ENCODE results near the gene AP1S3. TPM values are rescaled to one million over a fixed set of nuclear protein-coding genes. Genes with fewer than 3 reads are reported as not detected.
A peak's percentile ranks its signal among the peaks of the same experiment; 100 is the strongest.

The AP1S3 gene
- total RNA-seq, 1 donor from 2014 or later: 3.5 TPM

DNA sequence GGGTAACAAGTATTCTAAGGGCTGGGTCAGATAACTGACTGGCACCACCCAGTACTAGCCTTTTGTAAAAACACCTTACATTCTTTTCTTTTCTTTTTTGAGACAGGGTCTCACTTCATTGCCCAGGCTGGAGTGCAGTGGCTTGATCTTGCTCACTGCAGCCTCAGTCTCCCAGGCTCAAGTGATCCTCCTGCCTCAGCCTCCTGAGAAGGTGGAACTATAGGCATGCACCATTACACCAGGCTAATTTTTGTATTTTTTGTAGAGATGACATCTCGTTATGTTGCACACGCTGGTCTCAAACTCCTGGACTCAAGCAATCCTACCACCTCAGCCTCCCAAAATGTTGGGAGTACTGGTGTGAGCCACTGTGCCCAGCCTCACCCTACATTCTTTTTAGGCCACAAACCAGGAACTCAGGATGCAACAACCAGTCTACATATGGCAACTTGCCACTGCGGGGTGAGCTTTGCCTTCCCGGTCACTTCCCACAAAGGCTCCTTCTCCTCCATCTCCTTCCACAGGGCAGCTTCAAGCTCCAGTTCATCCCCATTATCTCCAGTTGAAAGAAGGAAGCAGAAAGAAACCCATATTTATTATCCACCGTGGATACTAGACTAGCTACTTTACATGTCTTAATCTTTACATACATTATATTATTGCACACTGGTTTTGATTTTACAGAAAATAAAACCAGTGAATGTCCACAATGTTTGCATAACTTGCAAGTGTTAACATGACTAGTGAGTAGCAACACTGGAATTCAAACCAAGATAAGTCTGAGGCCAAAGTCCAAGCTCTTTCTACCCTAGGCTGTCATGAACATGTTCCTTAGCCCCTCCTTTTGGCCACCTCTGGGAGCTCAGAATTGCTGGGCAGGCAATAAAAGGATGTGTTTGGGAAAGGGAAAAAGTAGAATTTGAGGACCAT is 23.7 kb upstream of the AP1S3 start:
- Mint-ChIP-seq H3K27me3 (ENCODE audit: unreplicated experiment) (no peaks in the 10 kb centered on the region), H3K4me1 (ENCODE audit: unreplicated experiment) (peaks cover 16% of the 10 kb centered on the region), H3K9me3 (ENCODE audit: unreplicated experiment) (no peaks in the 10 kb centered on the region), H3K27ac (ENCODE audit: unreplicated experiment) (peak overlapping the region; percentile 67), H3K36me3 (ENCODE audit: unreplicated experiment) (peaks cover 6% of the 10 kb centered on the region), H3K4me3 (ENCODE audit: unreplicated experiment) (no peak overlapping the region)
- no peak for DNase-seq (ENCODE audit: extremely low spot score, unreplicated experiment)
- TF ChIP-seq, protein P1, sequence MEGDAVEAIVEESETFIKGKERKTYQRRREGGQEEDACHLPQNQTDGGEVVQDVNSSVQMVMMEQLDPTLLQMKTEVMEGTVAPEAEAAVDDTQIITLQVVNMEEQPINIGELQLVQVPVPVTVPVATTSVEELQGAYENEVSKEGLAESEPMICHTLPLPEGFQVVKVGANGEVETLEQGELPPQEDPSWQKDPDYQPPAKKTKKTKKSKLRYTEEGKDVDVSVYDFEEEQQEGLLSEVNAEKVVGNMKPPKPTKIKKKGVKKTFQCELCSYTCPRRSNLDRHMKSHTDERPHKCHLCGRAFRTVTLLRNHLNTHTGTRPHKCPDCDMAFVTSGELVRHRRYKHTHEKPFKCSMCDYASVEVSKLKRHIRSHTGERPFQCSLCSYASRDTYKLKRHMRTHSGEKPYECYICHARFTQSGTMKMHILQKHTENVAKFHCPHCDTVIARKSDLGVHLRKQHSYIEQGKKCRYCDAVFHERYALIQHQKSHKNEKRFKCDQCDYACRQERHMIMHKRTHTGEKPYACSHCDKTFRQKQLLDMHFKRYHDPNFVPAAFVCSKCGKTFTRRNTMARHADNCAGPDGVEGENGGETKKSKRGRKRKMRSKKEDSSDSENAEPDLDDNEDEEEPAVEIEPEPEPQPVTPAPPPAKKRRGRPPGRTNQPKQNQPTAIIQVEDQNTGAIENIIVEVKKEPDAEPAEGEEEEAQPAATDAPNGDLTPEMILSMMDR (IDR thresholded peaks at IDR 0.05): no peak

DNA sequence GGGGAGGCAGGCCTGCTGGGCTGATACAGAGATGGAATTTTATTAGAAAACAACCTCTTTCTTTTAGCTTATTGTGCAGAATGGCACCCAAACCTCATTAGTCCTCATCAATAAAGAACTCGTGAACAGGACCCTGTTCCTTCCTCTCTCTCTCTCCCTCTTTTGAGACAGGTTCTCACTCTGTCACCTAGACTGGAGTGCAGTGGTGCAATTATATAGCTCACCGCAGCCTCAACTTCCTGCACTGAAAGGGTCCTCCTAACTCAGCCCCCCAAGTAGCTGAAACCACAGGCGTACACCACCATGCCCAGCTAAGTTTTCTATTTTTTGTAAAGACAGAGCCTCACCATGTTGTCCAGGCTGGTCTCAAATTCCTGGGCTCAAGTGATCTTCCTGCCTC is 21.7 kb upstream of the AP1S3 start:
- H3K27ac Mint-ChIP-seq (ENCODE audit: unreplicated experiment): no peak overlapping the region
- H3K9me3 Mint-ChIP-seq (ENCODE audit: unreplicated experiment): no peaks in the 10 kb centered on the region
- DNase-seq (ENCODE audit: extremely low spot score, unreplicated experiment): no peak
- no peaks in the 10 kb centered on the region for H3K27me3 Mint-ChIP-seq (ENCODE audit: unreplicated experiment)
- TF ChIP-seq, protein P1 (IDR thresholded peaks at IDR 0.05): no peak
- H3K4me1 Mint-ChIP-seq (ENCODE audit: unreplicated experiment): peaks cover 16% of the 10 kb centered on the region
- peaks cover 2% of the 10 kb centered on the region for H3K36me3 Mint-ChIP-seq (ENCODE audit: unreplicated experiment)
- H3K4me3 Mint-ChIP-seq (ENCODE audit: unreplicated experiment): no peak overlapping the region

DNA sequence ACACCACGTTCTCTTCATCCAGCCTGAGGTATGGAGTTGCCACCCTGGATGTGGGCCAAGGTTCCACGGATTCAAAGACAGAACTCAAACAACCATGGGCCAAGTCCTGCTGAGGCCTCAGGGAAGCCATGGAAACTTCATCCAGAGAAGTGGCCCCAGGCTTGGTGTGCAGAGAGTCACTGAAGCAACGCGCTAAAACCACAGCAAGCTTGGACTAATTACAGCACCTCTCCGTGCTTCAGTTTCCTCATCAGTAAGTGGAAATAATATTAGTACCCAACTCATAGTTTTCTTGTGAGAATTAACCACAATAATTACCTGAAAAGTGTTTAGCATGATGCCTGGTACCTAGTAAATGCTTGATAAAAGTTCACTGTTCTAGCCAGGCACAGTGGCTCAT is 19.2 kb upstream of the AP1S3 start:
- no peak overlapping the region for H3K27ac Mint-ChIP-seq (ENCODE audit: unreplicated experiment)
- H3K36me3 Mint-ChIP-seq (ENCODE audit: unreplicated experiment): peaks cover 9% of the 10 kb centered on the region
- TF ChIP-seq, protein P1 (IDR thresholded peaks at IDR 0.05): no peak
- H3K9me3 Mint-ChIP-seq (ENCODE audit: unreplicated experiment): no peaks in the 10 kb centered on the region
- peaks cover 13% of the 10 kb centered on the region for H3K4me1 Mint-ChIP-seq (ENCODE audit: unreplicated experiment)
- H3K4me3 Mint-ChIP-seq (ENCODE audit: unreplicated experiment): no peak overlapping the region
- no peak for DNase-seq (ENCODE audit: extremely low spot score, unreplicated experiment)
- H3K27me3 Mint-ChIP-seq (ENCODE audit: unreplicated experiment): no peaks in the 10 kb centered on the region

DNA sequence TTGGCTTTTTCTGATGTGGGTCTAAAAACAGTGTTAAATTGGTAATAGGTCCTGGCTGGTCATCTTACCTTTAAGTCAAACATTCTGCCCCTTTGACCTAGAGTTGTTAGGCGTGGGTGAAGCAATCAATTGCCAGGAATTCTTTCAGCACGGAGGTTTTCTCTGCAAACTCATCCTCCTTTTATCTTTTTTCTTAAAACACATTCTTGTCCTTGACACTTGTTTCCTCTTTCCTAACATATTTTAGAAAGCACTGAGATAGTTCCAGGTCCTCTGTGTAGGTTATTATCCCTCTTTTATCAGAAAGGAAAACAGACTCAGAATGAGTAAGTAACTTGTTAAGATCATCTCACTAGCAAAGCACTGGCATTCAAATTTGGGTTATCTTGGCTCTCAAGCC is 18.6 kb upstream of the AP1S3 start:
- Mint-ChIP-seq H3K9me3 (ENCODE audit: unreplicated experiment) (no peaks in the 10 kb centered on the region), H3K27me3 (ENCODE audit: unreplicated experiment) (no peaks in the 10 kb centered on the region), H3K36me3 (ENCODE audit: unreplicated experiment) (peaks cover 11% of the 10 kb centered on the region), H3K4me3 (ENCODE audit: unreplicated experiment) (no peak overlapping the region), H3K27ac (ENCODE audit: unreplicated experiment) (no peak overlapping the region), H3K4me1 (ENCODE audit: unreplicated experiment) (peaks cover 8% of the 10 kb centered on the region)
- DNase-seq (ENCODE audit: extremely low spot score, unreplicated experiment): no peak
- TF ChIP-seq, protein P1 (IDR thresholded peaks at IDR 0.05): no peak

DNA sequence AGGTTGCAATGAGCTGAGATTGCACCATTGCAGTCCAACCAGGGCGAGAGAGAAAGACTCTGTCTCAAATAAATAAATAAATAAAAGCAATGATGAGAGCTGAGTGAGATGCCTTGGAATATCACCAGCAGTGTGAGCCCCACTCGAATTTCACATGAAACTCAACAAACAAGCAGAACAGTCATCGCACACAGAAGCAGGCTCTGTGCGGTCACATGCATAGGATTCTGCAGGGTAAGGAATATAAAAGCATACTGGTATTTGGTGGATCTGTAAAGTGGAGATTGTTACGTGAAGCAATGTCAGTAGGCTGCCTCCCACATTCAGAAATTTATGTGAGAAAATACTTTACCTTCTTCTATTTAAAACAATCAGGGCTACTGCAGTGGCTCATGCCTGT is 18.0 kb upstream of the AP1S3 start:
- H3K36me3 Mint-ChIP-seq (ENCODE audit: unreplicated experiment): peaks cover 15% of the 10 kb centered on the region
- H3K27ac Mint-ChIP-seq (ENCODE audit: unreplicated experiment): no peak overlapping the region
- no peaks in the 10 kb centered on the region for H3K27me3 Mint-ChIP-seq (ENCODE audit: unreplicated experiment)
- TF ChIP-seq, protein P1 (IDR thresholded peaks at IDR 0.05): no peak
- DNase-seq (ENCODE audit: extremely low spot score, unreplicated experiment): no peak
- H3K9me3 Mint-ChIP-seq (ENCODE audit: unreplicated experiment): no peaks in the 10 kb centered on the region
- peaks cover 3% of the 10 kb centered on the region for H3K4me1 Mint-ChIP-seq (ENCODE audit: unreplicated experiment)
- H3K4me3 Mint-ChIP-seq (ENCODE audit: unreplicated experiment): no peak overlapping the region

All from osteocyte (in vitro differentiated cells).